HG03025 (cell line): Measurements from ENCODE around the gene NUP43.
"Not testable (repeated sequence)": the region's sequence is repeated elsewhere in the genome, so short reads cannot be mapped to it uniquely, and the experiment has no call there.

Source experiments
- ATAC-seq: cut with Tn5 transposase; IDR thresholded peaks from one replicate; pipeline ENCODE4 v1.9.1; 2021; ENCODE audit warnings: mild to moderate bottlenecking, moderate library complexity; ENCODE audit not compliant: unreplicated experiment, low FRiP score

Gene NUP43

DNA sequence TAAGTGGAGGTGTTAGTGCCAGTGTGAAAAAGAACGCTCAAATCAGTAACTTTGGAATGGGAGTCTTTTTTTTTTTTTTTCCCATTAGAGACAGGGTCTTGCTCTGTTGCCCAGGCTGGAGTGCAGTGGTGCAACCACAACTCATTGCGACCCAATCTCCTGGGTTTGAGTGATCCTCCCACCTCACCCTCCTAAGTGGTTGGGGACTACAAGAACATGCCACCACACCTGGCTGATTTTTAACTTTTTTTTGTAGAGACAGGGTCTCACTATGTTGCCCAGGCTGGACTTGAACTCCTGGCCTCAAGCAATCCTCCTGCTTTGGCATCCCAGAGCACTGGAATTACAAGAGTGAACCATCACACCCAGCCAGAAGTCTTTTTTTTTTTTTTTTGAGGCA is 48.2 kb downstream of the NUP43 start:
- no peak for ATAC-seq

- no peak for ATAC-seq
These were observed 49.4 kb downstream of the NUP43 start for GRCh38 chr6:149696901-149697300.

GRCh38 chr6:149694921-149695320 is 51.4 kb downstream of the NUP43 start:
- no peak for ATAC-seq

GRCh38 chr6:149691201-149691600 is 55.1 kb downstream of the NUP43 start:
- ATAC-seq = no peak

GRCh38 chr6:149686230-149686629 is 60.1 kb downstream of the NUP43 start:
- ATAC-seq = no peak

GRCh38 chr6:149683256-149683859 is 63.0 kb downstream of the NUP43 start:
- no peak for ATAC-seq

DNA sequence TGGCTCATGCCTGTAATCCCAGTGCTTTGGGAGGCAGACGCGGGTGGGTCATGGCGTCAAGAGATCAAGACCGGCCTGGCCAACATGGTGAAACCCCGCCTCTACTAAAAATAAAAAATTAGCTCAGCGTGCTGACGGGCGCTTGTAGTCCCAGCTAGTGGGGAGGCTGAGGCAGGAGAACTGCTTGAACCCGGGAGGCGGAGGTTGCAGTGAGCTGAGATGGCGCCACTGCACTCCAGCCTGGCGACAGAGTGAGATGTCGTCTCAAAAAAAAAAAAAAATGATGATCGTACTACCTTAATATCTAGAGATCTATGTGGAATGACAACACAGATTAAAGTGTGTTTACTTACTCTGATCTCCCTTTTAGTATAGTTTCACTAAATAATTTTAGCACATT is 64.5 kb downstream of the NUP43 start:
- ATAC-seq = not testable (repeated sequence)

- no peak for ATAC-seq
These were observed 65.1 kb downstream of the NUP43 start for GRCh38 chr6:149681209-149681608.

GRCh38 chr6:149680503-149680902 is 65.8 kb downstream of the NUP43 start:
- no peak for ATAC-seq
